Tibial nerve (tissue), 4 donors: ENCODE results near the gene BST2. TPM values are rescaled to one million over a fixed set of nuclear protein-coding genes. Genes with fewer than 3 reads are reported as not detected.

Experiments used
- DNase-seq, 2 donors: peaks; one replicate each; pipeline ENCODE4 v3.0.0-alpha.2; 2019; ENCODE audit warnings: low spot score in 2 of 2
- H3K27ac ChIP-seq, 4 donors: fragments of 200-600 bp; sonication (generic) in 3 of 4; one replicate each; pipeline ENCODE4 v1.5.1; 2017 to 2019; ENCODE audit warnings: mild to moderate bottlenecking in 1 of 4
- H3K27me3 ChIP-seq, 2 donors: fragments of 200-600 bp; sonication (generic) in 1 of 2; one replicate each; pipeline versions ENCODE4 v1.5.1 to v1.6.0; 2017 to 2019
- H3K36me3 ChIP-seq, 3 donors: fragments of 200-600 bp; sonication (generic); one replicate each; pipeline ENCODE4 v1.5.1; 2018 to 2019
- H3K4me1 ChIP-seq, 4 donors: fragments of 200-600 bp; sonication (generic) in 3 of 4; one replicate each; pipeline ENCODE4 v1.5.1; 2017 to 2019
- H3K4me3 ChIP-seq, 4 donors: fragments of 200-600 bp; sonication (generic) in 3 of 4; one replicate each; pipeline ENCODE4 v1.5.1; 2017 to 2019; ENCODE audit warnings: mild to moderate bottlenecking in 1 of 4, moderate library complexity in 1 of 4
- H3K9me3 ChIP-seq, 4 donors: fragments of 200-600 bp; sonication (generic) in 3 of 4; one replicate each; pipeline ENCODE4 v1.5.1; 2017 to 2019
- CTCF ChIP-seq, 5 experiments: fragments of 200-600 bp in 3 of 5; fragments of 450-650 bp in 2 of 5; sonication (generic) in 3 of 5; IDR thresholded peaks; one replicate each; pipeline ENCODE4 v1.5.1; 2016 to 2019; ENCODE audit warnings: antibody characterized with exemption in 5 of 5, mild to moderate bottlenecking in 3 of 5, moderate library complexity in 2 of 5
- EP300 ChIP-seq, 2 donors: sonication (generic); formaldehyde crosslinking; IDR thresholded peaks; one replicate each; pipeline ENCODE4 v1.6.1; 2017; ENCODE audit warnings: antibody characterized with exemption in 2 of 2, mild to moderate bottlenecking in 1 of 2
- POLR2A ChIP-seq, 2 donors: fragments of 450-650 bp; IDR thresholded peaks; one replicate each; pipeline ENCODE4 v1.6.1; 2017; ENCODE audit warnings: antibody characterized with exemption in 2 of 2, mild to moderate bottlenecking in 2 of 2, moderate library complexity in 2 of 2
- WGBS, 2 donors: methylation state at CpG; one replicate each; pipeline ENCODE4 v1.1.5; 2018; 5-methylcytosine and 5-hydroxymethylcytosine counted together
- total RNA-seq, 4 donors: library from RNA; depleted of rRNA; stranded (reverse); fragments of >200 nt; gene quantifications; one replicate each; pipeline ENCODE4 v1.1.0, GENCODE V29; 2016

BST2 gene
- 10 to 100 TPM; 71.0 to 77.4 (median 72.2) TPM for total RNA-seq

DNA sequence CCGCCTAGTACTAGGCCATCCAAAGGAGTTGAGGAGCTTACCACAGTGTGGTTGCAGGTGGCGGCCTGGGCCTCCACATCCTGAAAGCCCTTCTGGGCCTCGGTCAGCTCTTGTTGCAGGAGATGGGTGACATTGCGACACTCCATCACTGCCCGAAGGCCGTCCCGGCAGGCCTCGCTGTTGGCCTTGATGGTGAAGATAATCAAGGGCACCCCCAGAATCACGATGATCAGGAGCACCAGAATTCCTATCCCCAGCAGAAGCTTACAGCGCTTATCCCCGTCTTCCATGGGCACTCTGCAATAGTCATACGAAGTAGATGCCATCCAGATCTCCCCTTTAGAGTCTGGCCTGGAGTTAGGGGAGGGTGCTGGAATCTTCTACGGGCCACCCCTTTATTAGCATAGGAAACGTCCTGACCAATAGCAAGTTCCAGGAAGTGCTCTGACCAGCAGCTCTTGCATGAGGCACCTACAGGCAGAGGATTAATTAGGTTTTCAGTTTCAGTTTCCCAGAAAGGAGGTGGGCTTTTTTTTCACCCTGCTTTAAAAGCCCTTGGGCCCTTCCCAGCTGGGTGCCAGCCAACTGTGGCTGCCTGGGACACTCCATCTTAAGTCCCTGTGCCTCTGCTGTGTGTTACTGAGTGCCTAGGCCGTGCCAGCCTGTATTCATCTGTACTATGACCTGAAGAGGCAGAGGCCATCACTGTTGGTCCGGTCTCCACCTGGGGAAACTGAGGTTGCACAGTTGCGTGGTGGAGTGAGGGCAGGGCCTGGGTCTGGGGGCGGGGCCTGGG lies at the start of gene BST2:
TSS of gene BST2 (minus strand) at position 381 of the 796 bp plus-strand sequence. CDS start at position 326, 55 bp downstream.
- H3K27ac ChIP-seq: peak within 1 kb of the TSS; percentile 64 to 83 (median 78)
- DNase-seq: peak; percentile 27 to 48

GRCh38 chr19:17454576-17455071 lies 49.2 kb upstream of the BST2 start:
- Histone ChIP-seq H3K27me3 (peaks cover 0 to 77% of the 10 kb centered on the region in 2 donors), H3K36me3 (no peaks in the 10 kb centered on the region), H3K27ac (no peak overlapping the region), H3K9me3 (no peaks in the 10 kb centered on the region), H3K4me3 (no peak overlapping the region), H3K4me1 (peaks cover 0 to 20% (median 2%) of the 10 kb centered on the region in 4 donors)
- 10 to 12% methylated on average over 12 to 13 of the region's 13 CpGs for WGBS, 2 donors
- DNase-seq: no peak
- no peak for TF ChIP-seq POLR2A (IDR thresholded peaks at IDR 0.05)

More for the DNA sequence above, at the start of gene BST2:
- Histone ChIP-seq H3K4me3 (peak within 1 kb of the TSS; percentile 27 to 49 (median 36)), H3K27me3 (peaks cover 0 to 18% of the 10 kb centered on the region in 2 donors), H3K4me1 (peaks cover 0 to 29% (median 9%) of the 10 kb centered on the region in 4 donors), H3K9me3 (no peaks in the 10 kb centered on the region), H3K36me3 (no peaks in the 10 kb centered on the region)
- 56% methylated on average over 14 of the region's 18 CpGs for WGBS, 2 donors
- TF ChIP-seq EP300 (IDR thresholded peaks at IDR 0.05): peak in 1 of 2 donors; percentile 49
- TF ChIP-seq POLR2A (IDR thresholded peaks at IDR 0.05): peak in 1 of 2 donors; percentile 68
- TF ChIP-seq CTCF (IDR thresholded peaks at IDR 0.05): no peak

DNA sequence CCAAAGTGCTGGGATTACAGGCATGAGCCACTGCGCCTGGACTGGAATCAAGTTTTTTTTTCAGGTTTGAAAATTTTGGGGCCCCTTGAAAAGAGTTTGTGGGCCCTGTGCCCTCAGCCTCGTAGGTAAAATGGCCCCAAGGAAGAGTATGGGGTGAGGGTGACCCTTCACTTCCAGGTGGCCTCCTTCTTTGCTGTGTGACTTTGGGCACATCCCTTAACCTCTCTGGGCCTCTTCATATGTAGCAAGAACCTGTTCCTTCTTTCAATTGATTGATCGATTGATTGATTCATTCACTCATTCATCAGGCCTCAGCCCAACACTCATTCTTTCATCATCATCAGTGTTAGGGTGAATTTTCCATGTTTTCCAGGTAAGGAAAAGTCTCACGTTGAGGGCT lies 46.4 kb upstream of the BST2 start:
- no peak overlapping the region for H3K27ac ChIP-seq
- WGBS, 2 donors: 89% methylated on average over 4 of the region's 4 CpGs

GRCh38 chr19:17450264-17451075 lies 45.0 kb upstream of the BST2 start:
- 64 to 69% methylated on average over 8 of the region's 8 CpGs for WGBS, 2 donors
- no peaks in the 10 kb centered on the region for H3K9me3 ChIP-seq
- peaks cover 0 to 42% of the 10 kb centered on the region in 2 donors for H3K27me3 ChIP-seq
- no peak for DNase-seq
- no peak overlapping the region for H3K27ac ChIP-seq
- no peaks in the 10 kb centered on the region for H3K36me3 ChIP-seq
- H3K4me1 ChIP-seq: peaks cover 0 to 30% (median 7%) of the 10 kb centered on the region in 4 donors
- no peak overlapping the region for H3K4me3 ChIP-seq
- TF ChIP-seq EP300 (IDR thresholded peaks at IDR 0.05) (no peak), POLR2A (IDR thresholded peaks at IDR 0.05) (no peak), CTCF (IDR thresholded peaks at IDR 0.05) (no peak)

More for the DNA sequence above, 46.4 kb upstream of the BST2 start:
- H3K27me3 ChIP-seq: peaks cover 0 to 56% of the 10 kb centered on the region in 2 donors
- peaks cover 0 to 34% (median 9%) of the 10 kb centered on the region in 4 donors for H3K4me1 ChIP-seq
- H3K36me3 ChIP-seq: no peaks in the 10 kb centered on the region
- no peak for DNase-seq
- TF ChIP-seq POLR2A (IDR thresholded peaks at IDR 0.05) (no peak), EP300 (IDR thresholded peaks at IDR 0.05) (no peak), CTCF (IDR thresholded peaks at IDR 0.05) (no peak)
- no peaks in the 10 kb centered on the region for H3K9me3 ChIP-seq
- H3K4me3 ChIP-seq: no peak overlapping the region

GRCh38 chr19:17448131-17448967 lies 42.9 kb upstream of the BST2 start, which contains the start of gene TMEM221:
TMEM221 (minus strand) TSS chr19:17448668; CDS start chr19:17448462, 206 bp downstream.
- TF ChIP-seq CTCF (IDR thresholded peaks at IDR 0.05) (peak; percentile 38 to 56 (median 43)), POLR2A (IDR thresholded peaks at IDR 0.05) (no peak), EP300 (IDR thresholded peaks at IDR 0.05) (no peak)
- H3K4me3 ChIP-seq: peak within 1 kb of the TSS; percentile 26 to 52 (median 38)
- WGBS, 2 donors: 4 to 8% methylated on average over 36 to 49 of the region's 81 CpGs
- peaks cover 0 to 16% (median 7%) of the 10 kb centered on the region in 4 donors for H3K4me1 ChIP-seq
- no peaks in the 10 kb centered on the region for H3K36me3 ChIP-seq
- H3K27me3 ChIP-seq: peaks cover 0 to 21% of the 10 kb centered on the region in 2 donors
- H3K9me3 ChIP-seq: no peaks in the 10 kb centered on the region
- DNase-seq: peak; percentile 16 to 24
- no peak within 1 kb of the TSS for H3K27ac ChIP-seq
